Breast epithelium (tissue), 3 donors: ENCODE data around the gene DSCAM.

Experiments used
- CTCF ChIP-seq, 3 donors: fragments of 450-650 bp; IDR thresholded peaks; one replicate each; pipeline ENCODE4 v1.5.1; 2016 to 2017; ENCODE audit warnings: antibody characterized with exemption in 3 of 3, mild to moderate bottlenecking in 3 of 3, moderate library complexity in 3 of 3
- POLR2A ChIP-seq: fragments of 450-650 bp; IDR thresholded peaks from one replicate; pipeline ENCODE4 v1.6.1; 2016; ENCODE audit warnings: antibody characterized with exemption, mild to moderate bottlenecking, moderate library complexity

GRCh38 chr21:40250514-40251294 is 596.3 kb downstream of the DSCAM start:
- TF ChIP-seq CTCF (IDR thresholded peaks at IDR 0.05) (no peak), POLR2A (no peak)
